ENCODE results near the gene ZNF185.

DNA sequence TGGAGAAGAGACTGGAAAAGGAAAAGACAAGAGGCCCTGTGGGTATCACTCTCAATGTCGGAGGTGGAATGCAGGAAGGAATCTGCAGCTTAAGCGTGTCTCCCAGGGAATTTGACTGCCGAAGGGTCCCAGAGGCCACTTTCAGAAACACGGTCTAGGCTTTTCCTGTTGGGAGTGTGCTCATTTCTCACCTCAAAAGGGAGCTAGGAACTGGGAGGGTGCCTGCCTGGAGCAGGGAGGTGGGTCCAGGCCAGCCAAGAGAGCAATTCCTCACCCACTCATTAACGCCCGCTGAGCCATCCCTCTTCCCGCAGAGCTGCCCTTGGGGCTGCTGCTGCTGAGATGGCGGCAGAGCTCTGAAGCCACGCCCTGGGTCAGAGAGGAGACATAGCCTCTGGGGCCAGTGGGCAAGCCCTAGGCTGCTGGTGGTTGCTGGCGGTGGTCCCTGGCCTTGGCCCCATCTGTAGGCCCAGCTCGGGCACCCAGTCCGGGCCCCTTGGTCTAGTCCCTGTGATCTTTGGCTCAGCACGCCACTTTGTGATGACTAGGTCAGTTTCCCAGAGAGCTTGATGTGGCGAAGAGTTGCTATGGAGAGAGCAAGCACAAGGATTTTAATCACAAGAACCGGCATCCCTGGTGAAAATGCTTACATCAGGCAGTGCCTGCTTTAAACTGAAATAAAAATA lies 4.1 kb downstream of the ZNF185 start:
- TF ChIP-seq POLR2AphosphoS5 (IDR thresholded peaks at IDR 0.05) (no peak), EZH2 (IDR thresholded peaks at IDR 0.05; ENCODE audit: borderline replicate concordance, insufficient read depth, low read length, poor library complexity, severe bottlenecking) (no peak), EP300 (conservative IDR thresholded peaks at IDR 0.05; ENCODE audit: poor library complexity, severe bottlenecking) (no peak), RAD21 (conservative IDR thresholded peaks at IDR 0.05) (no peak), SMC3 (conservative IDR thresholded peaks at IDR 0.05; ENCODE audit: poor library complexity) (no peak), TAF1 (IDR thresholded peaks at IDR 0.05; ENCODE audit: low read depth) (no peak)
- TF ChIP-seq, protein P1, sequence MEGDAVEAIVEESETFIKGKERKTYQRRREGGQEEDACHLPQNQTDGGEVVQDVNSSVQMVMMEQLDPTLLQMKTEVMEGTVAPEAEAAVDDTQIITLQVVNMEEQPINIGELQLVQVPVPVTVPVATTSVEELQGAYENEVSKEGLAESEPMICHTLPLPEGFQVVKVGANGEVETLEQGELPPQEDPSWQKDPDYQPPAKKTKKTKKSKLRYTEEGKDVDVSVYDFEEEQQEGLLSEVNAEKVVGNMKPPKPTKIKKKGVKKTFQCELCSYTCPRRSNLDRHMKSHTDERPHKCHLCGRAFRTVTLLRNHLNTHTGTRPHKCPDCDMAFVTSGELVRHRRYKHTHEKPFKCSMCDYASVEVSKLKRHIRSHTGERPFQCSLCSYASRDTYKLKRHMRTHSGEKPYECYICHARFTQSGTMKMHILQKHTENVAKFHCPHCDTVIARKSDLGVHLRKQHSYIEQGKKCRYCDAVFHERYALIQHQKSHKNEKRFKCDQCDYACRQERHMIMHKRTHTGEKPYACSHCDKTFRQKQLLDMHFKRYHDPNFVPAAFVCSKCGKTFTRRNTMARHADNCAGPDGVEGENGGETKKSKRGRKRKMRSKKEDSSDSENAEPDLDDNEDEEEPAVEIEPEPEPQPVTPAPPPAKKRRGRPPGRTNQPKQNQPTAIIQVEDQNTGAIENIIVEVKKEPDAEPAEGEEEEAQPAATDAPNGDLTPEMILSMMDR (IDR thresholded peaks at IDR 0.05; ENCODE audit: poor library complexity, severe bottlenecking): no peak
- TF ChIP-seq, protein P2, sequence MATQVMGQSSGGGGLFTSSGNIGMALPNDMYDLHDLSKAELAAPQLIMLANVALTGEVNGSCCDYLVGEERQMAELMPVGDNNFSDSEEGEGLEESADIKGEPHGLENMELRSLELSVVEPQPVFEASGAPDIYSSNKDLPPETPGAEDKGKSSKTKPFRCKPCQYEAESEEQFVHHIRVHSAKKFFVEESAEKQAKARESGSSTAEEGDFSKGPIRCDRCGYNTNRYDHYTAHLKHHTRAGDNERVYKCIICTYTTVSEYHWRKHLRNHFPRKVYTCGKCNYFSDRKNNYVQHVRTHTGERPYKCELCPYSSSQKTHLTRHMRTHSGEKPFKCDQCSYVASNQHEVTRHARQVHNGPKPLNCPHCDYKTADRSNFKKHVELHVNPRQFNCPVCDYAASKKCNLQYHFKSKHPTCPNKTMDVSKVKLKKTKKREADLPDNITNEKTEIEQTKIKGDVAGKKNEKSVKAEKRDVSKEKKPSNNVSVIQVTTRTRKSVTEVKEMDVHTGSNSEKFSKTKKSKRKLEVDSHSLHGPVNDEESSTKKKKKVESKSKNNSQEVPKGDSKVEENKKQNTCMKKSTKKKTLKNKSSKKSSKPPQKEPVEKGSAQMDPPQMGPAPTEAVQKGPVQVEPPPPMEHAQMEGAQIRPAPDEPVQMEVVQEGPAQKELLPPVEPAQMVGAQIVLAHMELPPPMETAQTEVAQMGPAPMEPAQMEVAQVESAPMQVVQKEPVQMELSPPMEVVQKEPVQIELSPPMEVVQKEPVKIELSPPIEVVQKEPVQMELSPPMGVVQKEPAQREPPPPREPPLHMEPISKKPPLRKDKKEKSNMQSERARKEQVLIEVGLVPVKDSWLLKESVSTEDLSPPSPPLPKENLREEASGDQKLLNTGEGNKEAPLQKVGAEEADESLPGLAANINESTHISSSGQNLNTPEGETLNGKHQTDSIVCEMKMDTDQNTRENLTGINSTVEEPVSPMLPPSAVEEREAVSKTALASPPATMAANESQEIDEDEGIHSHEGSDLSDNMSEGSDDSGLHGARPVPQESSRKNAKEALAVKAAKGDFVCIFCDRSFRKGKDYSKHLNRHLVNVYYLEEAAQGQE (IDR thresholded peaks at IDR 0.05; ENCODE audit: borderline replicate concordance): no peak
